ENCODE results near the gene SMNDC1.
"Not testable (repeated sequence)": the region's sequence is repeated elsewhere in the genome, so short reads cannot be mapped to it uniquely, and the experiment has no call there.

SMNDC1 gene

DNA sequence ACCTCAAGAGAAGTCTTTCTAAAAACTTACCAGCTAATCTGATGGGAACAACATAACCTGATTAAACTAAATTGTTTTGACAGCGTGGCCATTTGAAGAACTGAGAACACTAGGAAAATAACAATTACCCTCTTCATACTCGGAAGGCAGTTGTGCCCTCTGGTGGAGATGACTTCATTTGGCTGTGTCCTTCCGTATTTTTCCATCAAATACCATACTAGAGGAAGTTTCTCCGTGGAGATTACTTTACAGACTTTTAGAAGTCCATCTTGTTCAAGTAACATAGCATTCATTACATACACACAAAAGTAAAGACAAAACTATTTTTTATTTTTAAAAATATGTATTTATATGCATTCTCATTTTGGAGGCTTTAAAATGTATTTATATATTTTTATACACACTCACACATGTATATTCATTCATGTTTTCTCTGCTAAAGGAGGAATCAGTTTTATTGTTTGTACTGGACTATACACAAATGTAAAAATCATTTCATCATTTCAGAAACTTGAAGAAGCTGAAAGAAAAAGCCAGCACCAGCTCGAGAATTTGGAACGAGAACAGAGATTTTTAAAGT is 25.2 kb downstream of the SMNDC1 start:
- DNase-seq (ENCODE audit: low spot score): peak; percentile 64

DNA sequence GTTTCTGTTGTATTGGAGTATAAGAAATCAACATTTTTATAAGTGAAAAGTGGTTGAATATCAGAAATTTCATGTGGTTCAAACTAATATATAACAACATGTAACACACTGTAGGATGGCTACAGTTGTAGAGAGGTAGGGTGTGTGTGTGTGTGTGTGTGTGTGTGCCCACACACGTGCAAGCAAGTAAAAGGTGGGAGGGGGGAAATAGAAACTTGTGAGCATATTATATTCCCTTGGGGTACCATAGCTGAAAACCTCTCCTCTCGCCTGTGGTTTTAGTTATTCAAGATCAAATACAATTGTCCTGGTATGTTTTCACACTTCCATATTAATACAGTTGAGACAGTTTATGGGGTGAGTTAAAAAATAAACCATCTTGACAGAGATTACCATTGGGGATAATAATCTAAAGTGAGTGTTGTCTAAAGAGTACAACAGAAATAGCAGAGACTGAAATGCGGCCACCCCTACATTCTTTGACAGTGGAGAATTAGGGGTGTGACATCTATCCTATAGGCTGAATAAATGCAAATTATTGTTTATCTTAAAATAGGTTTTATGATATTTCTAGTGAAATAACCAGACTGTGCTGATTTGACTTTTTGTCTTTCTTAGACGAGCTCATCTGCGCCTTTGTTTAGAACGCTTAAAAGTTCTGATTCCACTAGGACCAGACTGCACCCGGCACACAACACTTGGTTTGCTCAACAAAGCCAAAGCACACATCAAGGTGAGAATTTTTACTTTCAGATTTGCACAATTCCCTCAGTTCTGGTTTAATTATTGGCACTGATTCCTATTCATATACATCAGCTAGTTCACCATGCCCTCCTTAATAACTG is 25.9 kb downstream of the SMNDC1 start:
- DNase-seq (ENCODE audit: low spot score): no peak

DNA sequence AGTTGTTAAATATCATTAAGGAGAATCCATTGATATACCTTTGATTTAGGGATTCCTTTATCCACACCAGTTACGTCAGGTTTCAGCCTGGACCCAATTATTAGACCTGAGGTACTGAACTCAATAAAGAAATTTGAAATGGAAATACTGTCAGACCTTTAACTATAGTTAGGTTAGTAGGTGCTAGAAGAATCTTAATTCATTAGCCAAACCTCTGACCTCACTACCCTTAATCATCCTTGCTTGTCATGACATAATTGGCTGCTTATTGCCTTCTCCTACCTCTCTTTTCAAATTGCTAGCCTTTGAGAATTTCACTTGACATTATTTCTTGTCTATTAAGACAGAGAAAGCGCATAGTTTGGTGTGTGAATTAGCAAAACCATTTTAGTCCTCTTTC is 27.1 kb downstream of the SMNDC1 start:
- no peak for DNase-seq (ENCODE audit: low spot score)

DNA sequence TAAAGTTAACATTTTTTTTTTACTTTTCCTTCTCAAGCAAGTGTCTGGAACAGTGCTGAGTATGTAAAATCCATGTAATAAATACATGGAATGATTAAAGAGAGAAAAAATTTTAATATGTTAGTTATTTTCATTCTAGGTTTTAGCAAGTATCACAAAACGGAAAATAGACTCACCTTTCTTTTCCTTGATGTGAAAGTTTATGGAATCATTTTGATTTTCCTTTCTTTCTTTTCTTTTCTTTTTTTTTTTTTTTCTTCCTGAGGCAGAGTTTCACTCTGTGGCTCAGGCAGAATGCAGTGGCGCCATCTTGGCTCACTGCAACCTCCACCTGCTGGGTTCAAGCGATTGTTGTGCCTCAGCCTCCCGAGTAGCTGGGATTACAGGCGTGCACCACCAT is 28.1 kb downstream of the SMNDC1 start:
- no peak for DNase-seq (ENCODE audit: low spot score)

DNA sequence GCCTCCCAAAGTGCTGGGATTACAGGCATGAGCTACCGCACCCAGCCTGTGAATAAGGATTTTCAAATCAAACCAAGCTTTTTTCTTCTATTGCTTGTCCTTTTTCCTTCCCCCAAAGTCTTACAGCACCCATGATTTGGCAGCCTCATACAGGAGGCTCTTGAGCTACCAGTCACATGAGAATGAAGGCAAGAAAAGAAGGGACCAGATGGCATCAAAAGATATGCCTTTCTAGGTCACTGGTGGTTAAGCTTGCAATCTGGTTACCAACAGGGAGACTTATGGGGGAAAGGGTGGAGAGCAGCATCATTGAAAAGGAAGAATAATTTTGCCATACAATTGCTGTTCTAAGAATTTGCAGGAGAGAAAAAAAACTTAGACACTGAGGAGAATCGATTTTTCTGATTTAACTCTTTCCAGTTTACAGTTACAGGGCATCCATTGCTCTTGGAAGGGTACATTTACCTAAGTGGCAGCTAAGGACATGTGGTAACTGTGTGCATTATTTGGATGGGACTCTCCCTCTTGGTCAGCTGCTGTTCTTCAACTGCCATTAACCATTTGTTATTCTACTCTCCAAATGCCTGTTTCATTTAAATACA is 29.5 kb downstream of the SMNDC1 start:
- no peak for DNase-seq (ENCODE audit: low spot score)

DNA sequence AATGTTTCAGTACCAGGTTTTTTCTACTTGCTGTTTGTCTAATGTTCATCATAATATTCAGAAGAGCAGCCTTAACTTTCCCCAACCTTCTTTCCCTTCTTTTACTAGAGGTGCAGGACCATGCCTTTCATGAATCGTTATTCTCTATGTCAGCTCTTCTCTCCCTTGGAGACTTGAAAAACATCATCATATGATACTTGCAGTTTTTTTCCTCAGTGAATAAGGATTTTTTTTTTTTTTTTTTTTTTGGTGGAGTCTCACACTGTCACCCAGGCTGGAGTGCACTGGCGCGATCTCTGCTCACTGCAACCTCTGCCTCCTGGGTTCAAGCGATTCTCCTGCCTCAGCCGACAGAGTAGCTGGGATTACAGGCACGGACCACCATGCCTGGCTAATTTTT is 30.1 kb downstream of the SMNDC1 start:
- no peak for DNase-seq (ENCODE audit: low spot score)

DNA sequence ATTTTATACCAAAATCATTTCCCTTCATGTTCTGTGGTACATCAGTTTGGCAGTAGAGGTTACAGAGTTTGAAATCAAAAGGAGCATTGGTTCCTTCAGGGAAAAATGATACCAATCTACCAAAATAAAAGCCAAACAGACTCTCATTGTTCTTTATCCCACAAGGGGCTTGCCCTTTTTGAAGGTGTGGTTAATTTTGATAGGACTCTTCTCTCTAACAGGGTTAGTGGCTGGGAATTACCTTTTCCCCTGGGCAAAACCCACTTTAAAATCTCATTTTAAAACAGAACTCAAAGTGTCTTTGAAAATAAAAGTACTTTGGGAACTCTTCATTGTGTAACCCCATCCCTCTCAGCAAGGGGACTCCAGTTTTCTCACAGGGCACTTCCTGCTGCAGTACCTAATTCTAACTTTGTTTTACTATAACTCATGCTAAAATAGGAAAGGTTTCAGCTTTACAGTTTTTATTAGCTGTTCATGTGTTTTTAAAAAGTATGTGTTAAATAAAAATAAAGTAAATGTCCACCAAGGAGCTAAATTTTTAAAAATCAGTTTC is 30.6 kb downstream of the SMNDC1 start:
- no peak for DNase-seq (ENCODE audit: low spot score)

DNA sequence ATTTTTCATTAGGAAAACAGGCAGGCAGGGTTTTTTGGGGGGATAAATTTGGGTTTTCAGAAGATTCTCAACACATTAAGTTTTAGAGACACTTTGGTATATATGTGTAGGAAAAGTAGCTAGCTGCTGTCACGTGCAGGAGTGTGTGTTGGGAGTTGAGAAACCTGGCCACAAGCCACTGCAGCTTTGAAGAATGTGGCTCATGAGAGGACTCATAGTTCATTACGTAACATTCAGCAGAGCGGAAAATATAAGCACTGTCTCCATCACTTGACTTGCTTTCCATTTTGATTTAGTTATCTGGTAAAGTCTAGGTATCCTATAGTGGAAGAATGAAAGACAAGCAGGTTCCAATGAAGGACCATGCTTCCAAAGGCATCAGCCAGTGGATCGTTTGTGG is 31.2 kb downstream of the SMNDC1 start:
- peak; percentile 69 for DNase-seq (ENCODE audit: low spot score)

DNA sequence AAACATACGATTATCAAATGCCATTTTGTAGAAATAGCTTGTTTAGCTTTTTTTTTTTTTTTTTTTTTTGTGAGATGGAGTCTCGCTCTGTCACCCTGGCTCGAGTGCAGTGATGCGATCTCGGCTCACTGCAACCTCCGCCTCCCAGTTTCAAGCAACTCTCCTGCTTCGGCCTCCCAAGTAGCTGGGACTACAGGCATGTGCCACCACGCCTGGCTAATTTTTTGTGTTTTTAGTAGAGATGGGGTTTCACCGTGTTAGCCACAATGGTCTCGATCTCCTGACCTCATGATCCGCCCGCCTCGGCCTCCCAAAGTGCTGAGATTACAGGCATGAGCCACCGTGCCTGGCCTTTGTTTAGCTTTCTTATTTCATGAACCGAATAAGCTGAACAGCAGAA is 31.7 kb downstream of the SMNDC1 start:
- DNase-seq (ENCODE audit: low spot score): not testable (repeated sequence)

DNA sequence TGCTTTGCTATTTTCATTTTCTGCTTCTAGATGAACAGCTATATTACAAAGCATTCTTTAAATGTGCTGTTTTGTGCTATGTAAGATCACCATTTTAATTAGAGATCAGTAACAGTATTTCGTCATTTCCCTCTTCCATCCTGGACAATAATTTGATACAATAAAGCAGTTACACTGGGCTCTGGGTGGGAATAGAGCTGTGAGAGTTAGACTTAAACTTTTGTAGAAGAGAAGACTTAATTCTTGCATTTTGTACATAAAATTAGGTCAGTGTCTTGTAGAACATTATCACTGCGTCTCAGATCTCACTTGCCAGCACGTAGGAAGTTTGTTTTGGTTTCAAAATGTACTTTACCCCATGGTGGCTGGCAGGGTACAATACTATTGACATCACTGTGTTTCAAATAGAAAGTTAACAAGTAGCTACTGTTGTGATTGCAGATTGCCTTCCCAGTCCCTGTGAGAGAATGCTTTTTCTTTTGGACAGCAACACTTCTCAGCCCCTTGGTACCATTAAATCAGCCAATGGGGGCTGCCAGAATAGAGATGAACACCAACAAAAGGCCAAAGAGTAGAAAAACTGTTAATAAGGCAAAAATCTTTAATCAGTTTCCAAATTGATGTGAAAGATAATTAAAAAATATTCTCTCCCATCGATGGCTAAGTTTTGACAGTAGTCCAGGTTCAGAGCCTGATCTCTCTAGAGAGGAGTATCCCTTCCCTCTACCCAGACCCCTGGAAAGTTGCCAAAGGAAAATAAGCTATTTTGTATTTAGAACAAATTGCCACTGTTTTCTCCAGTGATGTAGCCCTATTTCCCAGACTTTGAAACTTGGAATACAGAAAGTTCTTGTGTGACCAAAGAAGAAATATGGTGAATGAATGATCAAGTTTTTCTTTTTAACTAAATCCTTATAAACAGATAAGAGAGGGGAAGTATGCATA is 35.1 kb downstream of the SMNDC1 start:
- DNase-seq (ENCODE audit: low spot score): peak; percentile 25

DNA sequence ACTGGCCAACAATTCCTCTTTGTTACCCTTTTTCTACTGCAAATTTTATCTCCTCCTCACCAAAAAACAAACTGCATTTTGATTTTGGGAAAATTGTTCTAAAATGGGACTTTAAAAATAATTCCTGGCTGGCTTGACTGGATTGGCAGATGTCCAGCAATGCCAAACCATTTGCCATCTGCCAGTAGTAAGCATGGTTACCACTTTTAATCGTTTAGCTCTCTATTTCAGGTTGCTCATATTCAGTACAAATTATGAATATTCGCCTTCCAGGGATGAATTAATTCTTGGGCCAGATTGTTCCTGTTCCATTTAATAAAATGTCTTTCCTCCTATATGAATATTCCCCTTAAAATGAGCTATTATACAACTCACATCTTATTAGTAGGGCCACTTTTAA is 35.7 kb downstream of the SMNDC1 start:
- no peak for DNase-seq (ENCODE audit: low spot score)

DNA sequence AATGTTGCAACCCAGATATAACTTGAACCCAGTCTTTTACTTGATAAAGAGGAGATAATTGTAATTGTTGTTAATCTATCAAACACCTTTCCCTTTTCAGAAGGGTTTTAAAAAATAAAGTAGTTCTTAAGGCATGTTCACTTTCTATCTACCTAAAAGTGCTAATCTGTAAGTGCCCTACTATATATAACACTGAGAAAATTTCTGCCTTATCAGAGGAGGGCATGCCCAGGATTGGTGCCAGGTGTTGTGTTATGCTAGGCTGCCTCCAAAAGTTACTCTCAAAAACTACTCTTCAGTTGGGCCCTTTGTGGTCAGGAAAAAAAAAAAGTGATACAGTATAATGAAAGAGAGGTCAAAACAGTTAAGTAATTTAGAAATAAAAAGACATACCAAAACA is 36.3 kb downstream of the SMNDC1 start:
- no peak for DNase-seq (ENCODE audit: low spot score)

DNA sequence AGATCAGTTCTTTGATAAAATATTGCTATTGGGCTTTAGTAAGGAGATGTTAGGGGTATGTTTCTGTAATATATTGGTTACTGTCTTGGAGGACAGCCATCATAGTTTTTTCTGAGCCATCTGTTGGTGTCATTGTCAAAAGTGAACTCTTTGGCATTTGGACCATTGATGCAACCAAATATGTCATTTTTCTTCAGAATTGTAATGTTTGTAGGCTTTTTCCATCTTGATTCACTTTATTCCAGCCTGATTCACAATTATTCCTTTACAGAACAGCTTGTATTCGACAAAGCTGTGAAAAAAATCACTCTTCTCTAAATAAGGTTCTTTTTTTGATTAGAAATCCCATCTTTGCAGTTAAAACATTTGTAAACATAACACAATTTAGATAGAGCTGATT is 37.4 kb downstream of the SMNDC1 start:
- no peak for DNase-seq (ENCODE audit: low spot score)

DNA sequence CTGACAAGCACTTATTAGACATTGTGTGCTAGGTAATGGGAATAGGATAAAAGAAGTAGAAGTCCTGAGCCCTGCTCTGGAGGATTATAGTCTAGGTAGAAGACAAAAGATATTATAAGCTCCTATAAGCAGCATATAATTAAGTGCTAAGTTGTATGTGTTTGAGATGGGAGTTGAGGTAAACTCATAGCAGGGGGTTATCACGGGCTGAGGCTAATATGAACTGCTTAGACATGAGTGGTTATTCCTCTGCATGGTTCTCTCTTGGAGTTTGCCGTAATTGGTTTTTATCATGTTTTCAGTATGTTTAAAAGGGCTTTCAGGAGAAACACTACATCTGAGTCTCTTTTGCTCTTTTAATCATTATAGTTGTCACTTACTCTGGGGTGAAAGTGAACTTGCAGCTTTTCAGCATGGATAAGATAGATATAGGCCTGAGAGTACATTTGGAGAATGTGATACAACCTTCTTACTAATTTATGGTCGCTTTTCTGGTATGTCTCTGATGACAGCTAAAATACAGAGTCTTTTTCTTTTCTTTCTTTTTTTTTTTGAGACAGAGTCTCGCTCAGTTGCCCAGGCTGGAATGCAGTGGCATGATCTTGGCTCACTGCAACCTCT is 39.0 kb downstream of the SMNDC1 start:
- no peak for DNase-seq (ENCODE audit: low spot score)

DNA sequence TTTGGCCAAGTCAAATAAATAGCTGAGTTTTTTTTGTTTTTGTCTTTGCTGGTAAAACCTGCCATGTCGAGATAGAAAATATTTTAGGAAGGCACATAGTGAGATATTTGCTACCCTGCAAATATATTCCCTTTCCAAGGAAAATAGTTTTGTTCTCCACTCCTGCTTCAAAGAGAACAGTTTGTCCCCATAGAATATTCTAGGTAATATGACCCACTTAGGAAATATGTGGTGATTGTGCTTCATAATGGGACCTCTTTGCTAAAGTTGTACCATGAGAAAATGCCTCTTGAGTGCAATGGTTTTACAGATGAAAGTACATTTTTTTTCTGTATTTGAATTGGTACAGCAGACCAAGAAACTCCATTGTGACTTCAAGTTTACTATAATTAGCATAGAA is 41.6 kb downstream of the SMNDC1 start:
- DNase-seq (ENCODE audit: low spot score): no peak

DNA sequence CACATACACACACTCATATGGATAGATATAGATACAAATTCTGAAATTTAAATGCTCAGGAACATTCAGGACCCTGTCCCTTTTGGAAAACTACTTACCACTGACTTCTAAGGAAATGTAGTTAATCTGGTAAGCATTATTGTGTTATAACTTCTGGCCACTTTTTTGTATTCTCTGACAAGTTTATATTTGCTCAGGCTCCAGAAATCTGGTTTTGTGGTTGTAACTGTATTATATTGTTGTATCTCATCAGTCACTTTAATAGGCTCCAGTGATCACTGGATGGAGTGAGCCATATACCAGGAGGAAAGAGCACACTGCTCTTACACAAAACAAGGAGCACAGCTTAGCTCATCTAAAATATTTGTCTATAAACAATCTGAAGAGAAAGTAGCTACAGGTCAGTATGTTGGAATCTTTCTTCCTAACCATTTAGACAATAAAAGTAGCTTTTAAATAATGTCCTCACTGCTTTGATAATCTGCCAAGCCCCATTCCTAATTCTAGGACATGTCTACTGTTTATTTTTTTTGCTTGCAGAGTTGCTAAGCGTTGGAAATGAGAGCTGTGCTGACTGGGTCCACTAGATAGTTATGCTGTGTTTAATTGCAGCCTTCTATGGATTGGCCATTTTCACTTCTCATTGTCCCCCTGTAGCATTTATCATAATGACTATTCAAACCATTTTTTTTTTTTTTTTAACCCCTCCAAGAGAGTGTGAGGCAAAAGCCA is 43.8 kb downstream of the SMNDC1 start:
- no peak for DNase-seq (ENCODE audit: low spot score)

DNA sequence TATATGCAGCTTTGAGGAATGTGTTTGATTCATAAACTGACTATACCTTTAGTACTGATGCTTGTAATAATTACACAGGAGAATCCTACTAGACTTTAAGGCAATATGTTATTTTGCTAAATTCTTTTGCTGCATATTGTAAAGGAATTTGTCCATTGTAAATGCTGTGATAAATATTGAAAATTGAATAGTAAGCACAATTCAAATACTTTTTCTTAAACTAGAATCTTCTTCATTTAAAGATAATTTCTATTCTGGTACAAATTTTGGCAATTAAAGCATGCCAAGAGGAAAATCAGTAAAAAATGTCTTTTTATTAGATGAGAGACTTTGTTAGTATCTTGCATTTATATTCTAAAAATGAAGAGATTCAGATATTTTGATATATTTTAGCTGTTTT is 45.4 kb downstream of the SMNDC1 start:
- no peak for DNase-seq (ENCODE audit: low spot score)

DNA sequence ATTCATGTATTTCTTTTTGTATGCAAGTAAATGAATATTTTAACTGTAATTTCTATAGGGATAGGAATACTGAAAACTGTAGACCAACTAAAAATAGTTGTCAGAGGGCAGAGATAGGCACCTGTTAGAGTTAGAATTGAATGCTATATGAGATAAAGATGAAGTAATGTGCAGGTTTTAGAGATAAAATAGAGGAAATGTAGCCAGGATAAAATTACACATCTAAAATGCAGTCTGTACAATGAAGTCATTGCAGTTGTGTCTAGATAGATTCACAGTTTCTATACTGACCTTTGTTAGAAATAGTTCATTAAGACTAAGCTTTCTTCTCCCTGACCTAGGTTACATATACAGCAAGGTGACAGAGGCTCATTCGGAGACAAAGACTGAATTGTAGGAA is 46.2 kb downstream of the SMNDC1 start:
- no peak for DNase-seq (ENCODE audit: low spot score)

DNA sequence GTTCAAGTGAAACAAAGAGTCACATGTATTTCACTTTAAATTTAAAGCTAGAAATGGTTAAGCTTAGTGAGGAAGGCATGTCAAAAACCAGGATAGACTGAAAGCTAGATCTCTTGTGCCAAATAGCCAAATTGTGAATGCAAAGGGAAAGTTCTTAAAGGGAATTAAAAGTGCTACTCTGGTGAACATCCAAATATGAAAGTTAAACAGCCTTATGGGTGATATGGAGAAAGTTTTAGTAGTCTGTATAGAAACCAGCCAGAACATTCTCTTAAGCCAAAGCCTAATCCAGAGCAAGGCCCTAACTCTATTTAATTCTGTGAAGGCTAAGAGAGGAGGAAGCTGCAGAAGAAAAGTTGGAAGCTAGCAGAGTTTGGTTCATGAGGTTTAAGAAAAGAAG is 50.3 kb downstream of the SMNDC1 start:
- no peak for DNase-seq (ENCODE audit: low spot score)

DNA sequence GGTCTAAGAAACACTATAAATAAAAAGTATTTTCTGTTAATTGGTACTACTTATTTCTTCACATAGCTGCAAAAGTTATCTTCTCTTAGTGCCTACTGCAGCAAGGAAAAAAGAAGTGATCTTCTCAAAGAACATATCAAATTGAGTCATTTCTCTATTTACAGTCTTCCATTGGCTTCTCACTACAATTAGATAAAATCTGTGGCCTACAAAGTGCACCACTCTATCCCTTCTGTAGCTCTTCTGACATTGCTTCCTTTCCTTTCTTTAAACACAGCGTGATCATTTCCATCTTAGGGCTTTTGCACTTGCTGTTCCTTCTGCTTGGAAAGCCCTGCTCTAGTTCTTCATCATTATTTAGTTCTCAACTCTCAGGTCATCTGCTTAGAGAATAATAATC is 52.6 kb downstream of the SMNDC1 start:
- DNase-seq (ENCODE audit: low spot score): no peak

DNA sequence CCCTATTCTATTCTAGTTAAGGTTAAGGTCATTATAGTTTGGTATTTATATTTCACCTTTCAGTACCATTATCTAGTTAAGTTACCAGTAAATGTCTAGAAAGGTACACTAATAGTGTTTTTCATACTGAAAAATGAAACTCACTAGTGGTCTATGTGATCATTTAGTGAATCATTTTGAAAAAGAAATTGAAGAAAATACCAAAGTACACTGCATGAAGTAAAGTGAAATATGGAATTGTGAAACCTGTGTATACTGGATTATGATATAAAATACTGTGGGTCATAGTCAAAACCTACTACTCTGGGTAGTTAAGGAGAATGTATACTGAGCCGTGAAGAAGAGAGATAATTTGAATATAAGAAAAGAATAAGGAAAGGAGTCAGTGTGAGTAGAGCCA is 53.3 kb downstream of the SMNDC1 start:
- not testable (repeated sequence) for DNase-seq (ENCODE audit: low spot score)

Measured in AG20443 (cell line).